GM21515 (cell line): ENCODE data around the gene DISC1.
"Not testable (repeated sequence)": the region's sequence is repeated elsewhere in the genome, so short reads cannot be mapped to it uniquely, and the experiment has no call there.

Experiments
- ATAC-seq: cut with Tn5 transposase; IDR thresholded peaks from one replicate; pipeline ENCODE4 v1.9.1; 2021; ENCODE audit not compliant: unreplicated experiment

The DISC1 gene

DNA sequence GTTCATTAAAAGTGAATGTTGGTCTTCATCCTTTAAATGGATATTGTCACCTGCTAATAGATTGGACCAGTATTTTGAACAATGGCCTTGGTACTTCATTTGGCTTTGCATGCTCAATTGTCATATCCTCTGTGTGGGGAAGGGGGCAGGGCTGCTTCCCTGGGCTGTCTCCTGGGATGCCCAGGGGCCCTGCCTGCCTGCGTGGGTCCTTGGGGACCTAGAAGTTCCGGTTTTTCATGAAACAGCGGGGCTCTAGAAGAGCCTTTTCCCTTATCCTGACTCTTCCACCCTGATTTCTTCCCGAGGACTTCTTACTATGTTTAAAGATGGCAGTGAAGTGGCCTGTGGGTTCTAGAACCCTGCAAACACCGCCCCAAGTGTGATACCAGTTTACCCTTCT, 97.5 kb downstream of the DISC1 start:
- ATAC-seq: no peak

- peak; percentile 58 for ATAC-seq
Measured at GRCh38 chr1:231724876-231725647, 98.5 kb downstream of the DISC1 start.

DNA sequence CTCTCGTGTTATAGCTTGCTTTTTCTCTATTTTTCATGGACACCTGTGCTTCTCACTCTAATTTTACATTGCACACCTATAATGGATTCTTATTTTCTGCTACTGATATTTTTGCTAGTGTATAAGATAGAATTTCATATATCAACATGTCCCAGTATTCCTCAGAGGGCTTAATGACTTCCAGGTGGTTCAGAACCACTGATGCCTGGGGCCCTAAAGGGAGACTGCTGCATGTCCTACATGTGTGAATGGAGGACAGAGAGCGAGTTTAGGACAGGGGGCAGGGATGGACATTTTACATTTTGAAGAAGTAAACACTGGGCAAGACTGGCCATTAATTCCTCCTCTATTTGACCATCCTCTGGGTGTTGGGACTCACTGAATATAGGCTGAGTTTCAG, 100.6 kb downstream of the DISC1 start:
- no peak for ATAC-seq

DNA sequence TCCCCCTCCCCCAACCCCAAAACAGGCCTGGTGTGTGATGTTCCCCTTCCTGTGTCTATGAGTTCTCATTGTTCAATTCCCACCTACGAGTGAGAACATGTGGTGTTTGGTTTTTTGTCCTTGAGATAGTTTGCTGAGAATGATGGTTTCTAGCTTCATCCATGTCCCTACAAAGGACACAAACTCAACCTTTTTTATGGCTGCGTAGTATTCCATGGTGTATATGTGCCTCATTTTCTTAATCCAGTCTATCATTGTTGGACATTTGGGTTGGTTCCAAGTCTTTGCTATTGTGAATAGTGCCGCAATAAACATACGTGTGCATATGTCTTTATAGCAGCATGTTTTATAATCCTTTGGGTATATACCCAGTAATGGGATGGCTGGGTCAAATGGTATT, 102.4 kb downstream of the DISC1 start:
- ATAC-seq: not testable (repeated sequence)

DNA sequence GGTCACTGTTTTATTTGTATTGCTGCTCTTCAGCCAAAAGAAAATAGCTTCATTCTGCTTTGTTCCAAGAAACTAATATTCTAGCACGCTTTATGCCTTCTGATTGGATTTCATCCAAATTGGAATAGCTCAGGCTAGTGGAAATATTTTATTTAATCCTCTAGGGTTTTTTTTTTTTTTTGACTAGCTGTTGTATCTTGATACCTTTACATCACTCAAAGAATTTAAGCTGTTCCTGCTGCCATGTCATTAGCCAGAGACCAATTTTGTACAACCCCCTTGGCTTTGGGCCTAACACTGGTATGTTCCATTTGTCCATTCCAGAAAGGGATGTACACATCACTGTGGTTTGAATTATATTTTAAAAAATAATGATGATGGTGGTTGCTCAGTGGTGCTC, 103.0 kb downstream of the DISC1 start:
- no peak for ATAC-seq

- no peak for ATAC-seq
Measured at GRCh38 chr1:231731268-231731667, 104.7 kb downstream of the DISC1 start.

- no peak for ATAC-seq
Measured at GRCh38 chr1:231733063-231733462, 106.5 kb downstream of the DISC1 start.

DNA sequence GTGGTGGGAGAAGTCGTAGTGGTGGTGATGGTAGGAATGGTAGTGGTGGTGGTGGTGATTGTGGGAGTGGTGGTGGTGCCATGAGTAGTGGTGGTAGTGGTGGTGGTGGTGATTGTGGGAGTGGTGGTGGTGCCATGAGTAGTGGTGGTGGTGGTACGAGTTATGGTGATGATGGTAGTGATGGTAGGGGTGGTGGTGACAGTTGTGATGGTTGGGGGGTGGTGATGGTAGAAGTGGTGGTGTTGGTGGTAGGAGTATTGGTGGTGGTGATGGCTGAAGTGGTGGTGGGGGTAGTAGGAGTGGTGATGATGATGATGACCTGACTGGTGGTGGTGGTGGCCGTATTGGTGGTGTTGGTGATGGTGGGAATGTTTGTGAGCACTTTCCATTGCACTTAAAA, 107.1 kb downstream of the DISC1 start:
- no peak for ATAC-seq

DNA sequence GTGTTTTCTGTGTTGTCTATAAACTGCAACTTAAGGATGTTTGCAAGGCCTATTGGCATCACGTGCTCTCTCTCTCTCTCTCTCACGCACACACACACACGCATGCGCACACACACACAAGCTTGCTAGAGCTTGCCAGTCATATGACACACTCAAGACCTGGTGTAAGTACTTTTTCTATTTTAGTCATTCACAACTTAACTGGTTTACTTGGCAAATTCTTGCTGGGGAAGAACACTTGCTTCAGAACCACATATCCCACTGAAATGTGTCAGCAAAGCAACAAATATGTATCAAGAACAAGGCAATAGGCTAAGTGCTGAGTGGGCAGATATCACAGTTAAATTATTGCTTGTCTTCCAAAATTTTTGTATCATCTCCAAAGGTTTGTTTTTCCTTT, 107.8 kb downstream of the DISC1 start:
- no peak for ATAC-seq

DNA sequence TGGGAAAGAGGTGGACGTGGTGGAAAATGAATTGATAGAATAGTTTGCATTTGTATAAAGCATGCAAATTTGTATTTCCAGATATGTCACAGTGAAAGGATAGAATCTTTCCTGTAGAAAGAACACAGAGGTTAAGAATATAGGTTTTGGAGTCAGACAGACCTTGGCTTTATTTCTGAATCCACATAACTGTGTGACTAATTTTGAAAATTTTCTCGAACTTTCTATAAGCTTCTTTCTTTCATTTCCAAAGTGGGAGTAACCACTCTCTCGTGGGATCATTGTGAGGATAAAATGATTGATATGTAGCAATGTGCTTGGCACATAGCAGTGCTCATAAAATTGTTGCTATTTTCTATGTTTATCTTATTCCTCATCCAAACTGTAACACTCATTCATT, 108.8 kb downstream of the DISC1 start:
- no peak for ATAC-seq

DNA sequence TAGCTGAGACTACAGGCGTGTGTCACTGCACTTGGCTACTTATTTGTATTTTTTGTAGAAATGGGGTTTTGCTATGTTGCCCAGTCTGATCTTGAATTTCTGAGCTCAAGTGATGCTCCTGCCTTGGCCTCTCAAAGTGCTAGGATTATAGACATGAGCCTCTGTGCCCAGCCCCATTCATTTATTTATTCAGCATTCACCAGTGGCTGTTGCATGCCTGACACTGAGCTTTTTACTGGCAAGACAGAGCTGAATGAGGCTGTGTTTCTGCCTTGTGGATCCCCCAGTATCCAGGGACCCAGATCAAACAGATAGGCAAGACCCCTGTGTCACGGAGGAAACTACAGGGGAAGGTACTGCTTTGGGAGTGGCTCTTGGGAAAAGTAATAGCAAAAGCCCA, 109.4 kb downstream of the DISC1 start:
- ATAC-seq: no peak

- ATAC-seq: no peak
Measured at GRCh38 chr1:231736464-231736863, 109.9 kb downstream of the DISC1 start.

- no peak for ATAC-seq
Measured at GRCh38 chr1:231738554-231738953, 112.0 kb downstream of the DISC1 start.

DNA sequence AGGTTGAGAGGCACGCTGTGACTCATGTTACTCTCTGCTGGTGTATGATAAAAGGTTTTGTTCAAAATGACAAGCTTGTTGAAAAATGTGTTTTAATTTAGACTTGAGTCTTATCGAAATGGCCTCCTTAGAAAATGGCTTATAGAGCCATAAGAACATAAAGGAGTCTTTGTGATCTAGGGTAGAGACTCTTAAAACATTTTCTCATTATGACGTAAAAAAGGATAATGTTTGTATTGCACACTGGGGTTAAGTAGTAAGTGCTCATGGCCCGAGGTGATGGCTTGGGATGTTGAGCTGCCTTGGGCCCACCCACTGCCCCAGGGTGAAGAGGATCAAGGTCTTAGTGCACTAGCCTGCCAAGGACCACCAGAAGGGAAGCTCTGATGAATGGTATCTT, 117.4 kb downstream of the DISC1 start:
- ATAC-seq: no peak

DNA sequence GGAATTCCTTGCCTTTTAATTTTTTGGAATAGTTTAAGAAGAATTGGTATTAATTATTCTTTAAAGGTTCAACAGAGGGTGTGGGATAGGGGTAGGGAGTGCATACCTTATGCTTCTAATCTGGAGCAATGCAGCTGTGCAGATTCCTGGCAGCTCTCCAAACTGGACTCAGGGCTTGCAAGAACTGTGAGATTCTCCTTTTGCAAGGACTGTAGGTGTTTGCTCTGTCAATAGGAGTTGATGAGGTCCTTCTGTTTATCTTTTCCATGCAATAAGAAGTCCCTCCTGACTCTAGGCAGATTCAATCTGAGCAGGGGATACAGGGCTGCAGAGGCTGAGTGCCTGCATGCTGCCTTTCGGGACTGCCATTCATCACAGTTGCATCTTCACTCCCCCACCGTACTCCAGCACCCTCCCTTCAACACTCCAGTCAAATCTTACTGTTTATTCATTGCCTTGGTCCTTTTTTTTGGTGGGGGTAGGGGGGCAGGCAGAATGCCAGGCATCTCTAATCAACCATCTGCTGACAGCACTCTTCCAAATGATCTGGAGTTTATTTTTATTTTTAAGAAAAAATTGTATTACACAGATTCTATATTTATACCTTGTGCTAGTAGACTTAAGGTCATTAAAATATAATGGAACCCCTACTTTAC, 122.3 kb downstream of the DISC1 start:
- ATAC-seq: no peak

DNA sequence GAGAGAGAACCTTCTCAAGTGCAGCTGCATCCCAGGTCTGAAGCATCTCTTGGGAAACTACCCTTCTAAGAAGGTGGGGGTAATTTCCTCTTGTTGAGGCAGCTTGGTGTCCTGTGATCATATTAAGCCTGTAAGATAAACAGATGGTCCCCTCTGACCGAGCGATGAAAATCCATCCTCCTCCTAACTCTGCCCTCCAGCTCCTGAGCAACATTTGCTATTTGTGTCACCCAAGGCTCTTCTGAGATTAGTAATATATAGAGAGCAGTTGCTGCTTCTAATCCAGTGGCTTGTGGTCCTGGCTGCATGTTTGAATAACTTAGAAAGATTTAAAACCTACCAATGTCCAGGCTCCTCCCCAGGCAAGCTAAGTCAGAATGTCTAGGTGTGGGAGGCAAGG, 123.7 kb downstream of the DISC1 start:
- ATAC-seq: no peak

DNA sequence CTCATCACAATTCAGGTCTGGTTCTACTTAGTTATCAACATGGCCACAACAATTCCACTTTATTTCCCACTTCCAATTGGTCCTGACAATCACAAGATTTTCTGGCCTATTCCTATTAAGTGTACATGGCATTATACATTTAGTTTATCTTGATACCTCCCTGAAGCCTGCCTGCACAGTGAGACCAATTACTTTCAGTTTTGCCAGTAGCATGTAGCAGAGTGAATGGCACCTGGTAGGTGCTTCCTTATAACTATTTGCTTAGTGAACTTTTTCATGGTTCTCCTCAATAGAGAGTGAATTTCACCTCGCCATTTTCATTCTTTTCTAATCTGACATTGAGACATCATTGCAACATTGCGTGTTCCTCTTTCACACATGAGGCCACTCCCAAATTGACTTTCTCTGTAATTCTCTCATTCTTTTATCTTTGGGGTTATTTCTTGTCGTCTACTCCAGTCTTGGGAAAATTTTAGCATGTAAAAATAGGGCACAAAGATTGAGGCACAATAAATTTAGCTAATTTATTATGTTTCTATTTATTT, 124.3 kb downstream of the DISC1 start:
- ATAC-seq: no peak

DNA sequence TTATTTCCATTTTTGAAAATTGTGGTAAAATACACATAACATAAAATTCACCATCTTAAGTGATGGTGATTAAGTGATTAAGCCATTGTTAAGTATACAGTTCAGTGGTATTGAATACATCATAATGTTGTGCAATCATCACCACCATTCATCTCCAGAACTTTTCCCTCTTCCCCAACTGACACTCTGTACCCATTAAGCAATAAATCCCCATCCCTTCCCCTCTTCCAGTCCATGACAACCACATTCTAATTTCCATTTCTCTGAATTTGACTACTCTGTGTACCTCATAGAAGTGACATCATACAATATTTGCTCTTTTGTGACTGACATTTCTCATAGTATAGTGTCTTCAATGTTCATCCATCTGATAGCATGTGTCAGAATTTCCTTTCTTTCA, 124.8 kb downstream of the DISC1 start:
- ATAC-seq: no peak

DNA sequence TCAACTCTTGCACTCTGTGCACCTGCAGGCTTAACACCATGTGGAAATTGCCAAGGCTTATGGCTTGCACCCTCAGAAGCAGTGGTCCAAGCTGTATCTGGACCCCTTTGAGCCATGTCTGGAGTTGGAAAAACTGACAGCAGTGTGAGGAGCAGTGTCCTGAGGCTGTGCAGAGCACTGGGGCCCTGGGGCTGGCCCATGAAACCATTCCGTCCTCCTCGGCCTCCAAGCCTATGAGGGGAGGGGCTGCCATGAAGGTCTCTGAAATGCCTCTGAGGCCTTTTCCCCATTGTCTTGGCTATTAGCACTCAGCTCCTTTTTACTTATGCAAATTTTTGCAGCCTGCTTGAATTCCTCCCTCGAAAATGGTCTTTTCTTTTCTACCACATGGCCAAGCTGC, 126.7 kb downstream of the DISC1 start:
- no peak for ATAC-seq

- peak; percentile 50 for ATAC-seq
Measured at GRCh38 chr1:231757101-231757404, 130.5 kb downstream of the DISC1 start.

- ATAC-seq: no peak
Measured at GRCh38 chr1:231757759-231758158, 131.2 kb downstream of the DISC1 start.

DNA sequence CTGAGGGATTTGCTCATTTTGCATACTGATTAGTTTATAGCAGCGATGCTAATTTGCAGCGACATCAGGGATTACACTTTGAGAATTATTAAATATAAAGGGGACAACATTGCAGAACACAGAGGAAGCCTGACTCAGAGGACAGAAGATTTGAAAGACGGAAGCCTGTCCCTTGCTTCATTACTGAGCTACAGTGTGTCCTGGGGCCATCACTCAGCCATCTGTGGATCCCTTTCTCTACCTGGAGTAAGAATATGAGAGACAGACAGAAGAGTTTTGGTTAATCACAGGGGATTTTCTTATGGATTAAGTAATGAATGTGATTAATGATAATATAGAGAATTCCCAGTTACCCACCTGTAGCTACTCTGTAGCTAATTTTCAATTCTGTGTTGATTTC, 134.7 kb downstream of the DISC1 start:
- ATAC-seq: no peak
